Measurements from ENCODE around the gene CNGA3.

The CNGA3 gene

DNA sequence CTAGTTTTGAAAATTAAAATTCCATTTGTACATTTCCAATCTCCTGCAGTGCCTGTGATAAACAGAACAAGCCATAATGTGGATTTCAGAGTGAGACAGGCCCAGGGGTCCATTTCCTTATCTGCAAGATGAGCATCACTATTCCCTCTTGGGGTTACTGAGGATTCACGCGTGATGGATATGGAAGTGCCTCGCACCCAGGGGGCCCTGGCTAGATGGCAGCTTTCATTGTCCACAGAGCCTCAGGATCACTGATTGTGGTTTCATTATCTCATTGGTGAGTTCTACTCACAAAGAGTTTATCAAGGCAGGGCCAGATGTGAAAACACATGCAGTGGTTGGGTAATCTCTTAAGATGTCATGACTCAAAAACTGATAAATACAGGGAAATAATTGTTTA is 11.6 kb downstream of the CNGA3 start:
- H3K27me3 ChIP-seq (ENCODE audit: control insufficient read depth, insufficient read depth, low read length) = peaks cover 4% of the 10 kb centered on the region; the same call in 1 of the 2 replicates
- no peak overlapping the region for H3K27ac ChIP-seq (ENCODE audit: low read depth, low read length)
- no peak overlapping the region for H3K4me3 ChIP-seq (ENCODE audit: low read depth, low read length)
- H3K9ac ChIP-seq (ENCODE audit: low read length) = no peak overlapping the region
- no peaks in the 10 kb centered on the region for H3K36me3 ChIP-seq (ENCODE audit: control insufficient read depth, insufficient read depth, low read length)
- peaks cover 4% of the 10 kb centered on the region for H3K9me3 ChIP-seq (ENCODE audit: control insufficient read depth, insufficient read depth, low read depth, low read length)
- H3K4me1 ChIP-seq (ENCODE audit: control insufficient read depth, insufficient read depth, low read length) = no peaks in the 10 kb centered on the region

DNA sequence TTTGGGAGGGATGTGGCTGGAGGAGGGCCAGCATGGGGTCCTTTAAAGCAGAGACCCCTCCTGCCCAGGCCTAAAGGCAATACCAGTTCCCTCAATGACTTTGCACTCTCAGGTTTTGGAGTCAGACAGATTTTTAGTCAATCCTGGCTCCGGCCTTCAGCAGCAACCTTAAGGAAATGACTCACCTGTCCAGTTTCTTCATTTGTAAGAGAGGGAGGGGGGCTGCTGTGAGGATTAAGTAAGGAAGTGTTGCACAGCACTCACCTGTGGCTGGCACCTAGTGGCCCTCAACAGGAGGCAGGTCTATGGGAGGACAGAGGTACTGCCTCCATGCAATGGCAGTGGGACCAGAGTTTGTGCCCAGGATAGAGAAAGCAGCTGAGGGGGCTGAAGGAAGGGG is 13.7 kb downstream of the CNGA3 start:
- Histone ChIP-seq H3K4me1 (ENCODE audit: control insufficient read depth, insufficient read depth, low read length) (no peaks in the 10 kb centered on the region), H3K9me3 (ENCODE audit: control insufficient read depth, insufficient read depth, low read depth, low read length) (no peaks in the 10 kb centered on the region), H3K36me3 (ENCODE audit: control insufficient read depth, insufficient read depth, low read length) (no peaks in the 10 kb centered on the region), H3K4me3 (ENCODE audit: low read depth, low read length) (no peak overlapping the region), H3K9ac (ENCODE audit: low read length) (no peak overlapping the region), H3K27me3 (ENCODE audit: control insufficient read depth, insufficient read depth, low read length) (peaks cover 4% of the 10 kb centered on the region; the same call in 1 of the 2 replicates), H3K27ac (ENCODE audit: low read depth, low read length) (no peak overlapping the region)

DNA sequence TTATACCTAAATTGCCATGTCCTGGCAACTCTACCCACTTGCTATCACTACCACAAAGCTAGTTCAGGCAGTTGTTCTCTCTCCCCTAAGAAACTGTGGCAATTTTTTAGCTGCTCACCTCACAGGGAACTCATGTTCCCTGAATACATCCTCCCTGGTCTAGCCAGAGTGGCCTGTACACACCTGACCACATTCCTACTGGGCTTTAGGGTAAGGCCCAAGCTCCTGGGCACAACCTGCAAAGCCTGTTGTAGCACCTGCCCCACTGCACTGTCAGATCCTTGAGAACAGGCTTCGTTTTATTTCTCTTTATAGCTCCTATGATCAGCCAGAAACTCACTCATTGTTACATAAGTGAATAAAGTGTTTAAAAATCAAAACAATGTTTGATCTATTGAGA is 21.5 kb downstream of the CNGA3 start:
- Histone ChIP-seq H3K9me3 (ENCODE audit: control insufficient read depth, insufficient read depth, low read depth, low read length) (peaks cover 10% of the 10 kb centered on the region; the same call in 1 of the 2 replicates), H3K27me3 (ENCODE audit: control insufficient read depth, insufficient read depth, low read length) (no peaks in the 10 kb centered on the region), H3K27ac (ENCODE audit: low read depth, low read length) (no peak overlapping the region), H3K4me3 (ENCODE audit: low read depth, low read length) (no peak overlapping the region), H3K36me3 (ENCODE audit: control insufficient read depth, insufficient read depth, low read length) (no peaks in the 10 kb centered on the region), H3K4me1 (ENCODE audit: control insufficient read depth, insufficient read depth, low read length) (no peaks in the 10 kb centered on the region), H3K9ac (ENCODE audit: low read length) (no peak overlapping the region)

DNA sequence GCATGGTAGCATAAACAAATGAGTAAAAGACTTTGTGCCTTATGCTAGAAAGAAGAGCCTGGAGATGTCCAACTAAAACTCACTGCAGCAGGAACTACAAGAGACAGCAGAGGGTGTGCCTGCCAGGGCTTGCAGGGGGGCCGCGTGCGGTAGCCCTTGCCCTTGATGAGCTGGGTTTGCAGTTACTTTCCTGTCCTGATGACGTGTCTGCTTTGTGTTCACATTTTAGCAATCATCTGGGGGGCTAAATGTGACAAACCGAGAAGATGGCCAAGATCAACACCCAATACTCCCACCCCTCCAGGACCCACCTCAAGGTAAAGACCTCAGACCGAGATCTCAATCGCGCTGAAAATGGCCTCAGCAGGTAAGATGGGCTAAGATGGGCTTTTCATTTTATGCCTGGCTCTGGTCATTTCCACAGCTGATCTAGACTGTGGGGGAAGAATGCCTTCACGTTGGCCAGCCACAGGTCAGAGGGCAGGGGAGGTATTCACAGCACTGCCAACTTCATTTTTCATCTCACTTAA is 23.5 kb downstream of the CNGA3 start:
- no peak overlapping the region for H3K4me3 ChIP-seq (ENCODE audit: low read depth, low read length)
- H3K27me3 ChIP-seq (ENCODE audit: control insufficient read depth, insufficient read depth, low read length) = no peaks in the 10 kb centered on the region
- peaks cover 10% of the 10 kb centered on the region; the same call in 1 of the 2 replicates for H3K9me3 ChIP-seq (ENCODE audit: control insufficient read depth, insufficient read depth, low read depth, low read length)
- no peak overlapping the region for H3K27ac ChIP-seq (ENCODE audit: low read depth, low read length)
- no peaks in the 10 kb centered on the region for H3K36me3 ChIP-seq (ENCODE audit: control insufficient read depth, insufficient read depth, low read length)
- H3K9ac ChIP-seq (ENCODE audit: low read length) = no peak overlapping the region
- H3K4me1 ChIP-seq (ENCODE audit: control insufficient read depth, insufficient read depth, low read length) = peaks cover 6% of the 10 kb centered on the region; the same call in 1 of the 2 replicates

DNA sequence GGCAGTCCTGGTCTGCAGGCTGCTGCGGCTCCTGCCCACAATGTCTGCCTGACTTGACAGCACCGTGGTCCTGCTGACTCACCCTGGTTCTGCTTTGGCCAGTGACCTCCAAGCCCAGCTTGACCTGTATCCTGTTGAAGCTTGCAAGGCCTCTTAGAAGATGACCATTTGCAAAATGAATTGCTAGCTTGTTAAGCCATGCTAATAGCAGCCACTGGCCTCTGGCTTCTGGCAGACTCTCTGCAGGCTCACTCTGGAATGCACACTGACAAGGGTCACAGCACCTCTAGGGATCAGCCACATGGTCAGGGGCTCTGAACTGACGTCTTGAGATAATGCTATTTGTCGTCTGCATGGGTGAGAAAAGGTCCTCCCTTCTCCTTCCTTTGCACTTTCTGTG is 25.9 kb downstream of the CNGA3 start:
- no peak overlapping the region for H3K27ac ChIP-seq (ENCODE audit: low read depth, low read length)
- no peak overlapping the region for H3K4me3 ChIP-seq (ENCODE audit: low read depth, low read length)
- H3K36me3 ChIP-seq (ENCODE audit: control insufficient read depth, insufficient read depth, low read length) = no peaks in the 10 kb centered on the region
- no peaks in the 10 kb centered on the region for H3K27me3 ChIP-seq (ENCODE audit: control insufficient read depth, insufficient read depth, low read length)
- peaks cover 10% of the 10 kb centered on the region; the same call in 1 of the 2 replicates for H3K9me3 ChIP-seq (ENCODE audit: control insufficient read depth, insufficient read depth, low read depth, low read length)
- H3K9ac ChIP-seq (ENCODE audit: low read length) = no peak overlapping the region
- H3K4me1 ChIP-seq (ENCODE audit: control insufficient read depth, insufficient read depth, low read length) = peaks cover 6% of the 10 kb centered on the region; the same call in 1 of the 2 replicates

DNA sequence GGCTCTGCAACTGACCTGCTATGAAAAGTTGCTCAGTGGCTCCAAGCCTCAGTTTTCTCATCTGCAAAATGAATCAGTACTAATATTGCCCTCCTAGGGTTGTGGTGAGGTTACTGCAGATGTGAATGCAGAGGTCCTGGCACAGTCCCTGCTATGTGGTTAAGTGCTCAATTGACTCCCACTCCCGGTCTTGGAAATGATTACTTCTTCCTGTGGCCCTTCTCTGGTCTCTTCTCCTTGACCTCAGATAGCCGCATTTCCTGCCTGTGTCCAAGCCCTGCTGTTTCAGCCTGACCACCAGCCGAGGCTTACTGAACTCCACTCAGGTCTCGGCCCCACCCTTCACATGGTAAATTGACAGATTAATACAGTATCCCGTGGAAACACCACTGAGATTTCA is 26.3 kb downstream of the CNGA3 start:
- Histone ChIP-seq H3K27ac (ENCODE audit: low read depth, low read length) (no peak overlapping the region), H3K9ac (ENCODE audit: low read length) (no peak overlapping the region), H3K36me3 (ENCODE audit: control insufficient read depth, insufficient read depth, low read length) (no peaks in the 10 kb centered on the region), H3K4me3 (ENCODE audit: low read depth, low read length) (no peak overlapping the region), H3K27me3 (ENCODE audit: control insufficient read depth, insufficient read depth, low read length) (no peaks in the 10 kb centered on the region), H3K9me3 (ENCODE audit: control insufficient read depth, insufficient read depth, low read depth, low read length) (peaks cover 9% of the 10 kb centered on the region; the same call in 1 of the 2 replicates), H3K4me1 (ENCODE audit: control insufficient read depth, insufficient read depth, low read length) (peaks cover 10% of the 10 kb centered on the region; the same call in 1 of the 2 replicates)

DNA sequence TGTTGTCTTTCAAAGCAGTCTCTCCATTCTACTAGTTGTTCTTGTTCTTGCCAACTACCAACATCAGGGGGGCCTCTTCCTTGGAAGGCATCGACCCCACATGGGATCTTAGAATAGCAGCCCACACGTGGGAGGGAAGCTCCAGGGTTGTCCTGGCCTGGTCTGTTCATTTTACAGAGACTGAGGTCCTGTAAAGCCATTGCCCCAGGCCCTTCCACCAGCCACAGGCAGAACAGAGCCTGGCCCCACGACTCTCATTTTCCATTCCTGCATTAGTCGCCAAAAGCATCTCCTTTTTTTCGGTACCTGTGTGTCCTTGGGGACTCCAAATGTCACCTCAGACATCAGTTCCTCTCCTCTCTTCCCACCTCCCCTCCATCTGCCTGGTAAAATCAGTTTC is 28.0 kb downstream of the CNGA3 start:
- Histone ChIP-seq H3K9me3 (ENCODE audit: control insufficient read depth, insufficient read depth, low read depth, low read length) (no peaks in the 10 kb centered on the region), H3K27me3 (ENCODE audit: control insufficient read depth, insufficient read depth, low read length) (peaks cover 10% of the 10 kb centered on the region; the same call in 1 of the 2 replicates), H3K27ac (ENCODE audit: low read depth, low read length) (no peak overlapping the region), H3K36me3 (ENCODE audit: control insufficient read depth, insufficient read depth, low read length) (no peaks in the 10 kb centered on the region), H3K4me1 (ENCODE audit: control insufficient read depth, insufficient read depth, low read length) (peaks cover 16% of the 10 kb centered on the region; the same call in 1 of the 2 replicates), H3K4me3 (ENCODE audit: low read depth, low read length) (no peak overlapping the region), H3K9ac (ENCODE audit: low read length) (no peak overlapping the region)

DNA sequence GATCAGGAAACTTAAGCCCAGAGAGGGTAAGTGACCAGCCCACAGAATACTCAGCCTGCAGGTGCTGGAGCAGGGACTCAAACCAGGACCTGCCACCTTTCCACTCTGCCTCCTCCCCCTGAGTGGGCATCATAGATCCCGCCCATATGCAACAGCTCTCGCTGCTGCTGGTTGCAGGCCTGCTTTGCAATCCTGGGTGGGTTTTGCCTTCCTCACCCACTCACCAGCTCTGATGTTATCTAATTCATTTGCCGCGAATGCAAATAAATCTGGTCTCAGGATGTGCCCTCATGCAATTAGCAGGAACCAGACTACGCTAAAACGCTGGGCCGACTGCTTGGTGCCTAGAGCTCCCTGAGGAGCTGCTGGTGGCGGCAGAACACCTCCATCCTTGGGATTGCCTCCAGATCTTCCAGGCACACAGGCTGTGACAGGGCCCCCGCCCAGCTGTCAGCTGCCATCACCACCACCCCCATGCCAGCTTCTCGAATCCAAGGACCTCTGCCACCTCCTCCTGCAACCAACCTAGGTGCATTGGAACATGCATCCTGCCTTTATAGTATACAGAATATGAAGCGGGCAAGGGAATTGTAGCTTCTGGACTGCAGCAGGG is 28.8 kb downstream of the CNGA3 start:
- peaks cover 10% of the 10 kb centered on the region; the same call in 1 of the 2 replicates for H3K27me3 ChIP-seq (ENCODE audit: control insufficient read depth, insufficient read depth, low read length)
- H3K27ac ChIP-seq (ENCODE audit: low read depth, low read length) = no peak overlapping the region
- H3K9me3 ChIP-seq (ENCODE audit: control insufficient read depth, insufficient read depth, low read depth, low read length) = no peaks in the 10 kb centered on the region
- no peaks in the 10 kb centered on the region for H3K36me3 ChIP-seq (ENCODE audit: control insufficient read depth, insufficient read depth, low read length)
- no peak overlapping the region for H3K9ac ChIP-seq (ENCODE audit: low read length)
- peaks cover 16% of the 10 kb centered on the region; the same call in 1 of the 2 replicates for H3K4me1 ChIP-seq (ENCODE audit: control insufficient read depth, insufficient read depth, low read length)
- no peak overlapping the region for H3K4me3 ChIP-seq (ENCODE audit: low read depth, low read length)

DNA sequence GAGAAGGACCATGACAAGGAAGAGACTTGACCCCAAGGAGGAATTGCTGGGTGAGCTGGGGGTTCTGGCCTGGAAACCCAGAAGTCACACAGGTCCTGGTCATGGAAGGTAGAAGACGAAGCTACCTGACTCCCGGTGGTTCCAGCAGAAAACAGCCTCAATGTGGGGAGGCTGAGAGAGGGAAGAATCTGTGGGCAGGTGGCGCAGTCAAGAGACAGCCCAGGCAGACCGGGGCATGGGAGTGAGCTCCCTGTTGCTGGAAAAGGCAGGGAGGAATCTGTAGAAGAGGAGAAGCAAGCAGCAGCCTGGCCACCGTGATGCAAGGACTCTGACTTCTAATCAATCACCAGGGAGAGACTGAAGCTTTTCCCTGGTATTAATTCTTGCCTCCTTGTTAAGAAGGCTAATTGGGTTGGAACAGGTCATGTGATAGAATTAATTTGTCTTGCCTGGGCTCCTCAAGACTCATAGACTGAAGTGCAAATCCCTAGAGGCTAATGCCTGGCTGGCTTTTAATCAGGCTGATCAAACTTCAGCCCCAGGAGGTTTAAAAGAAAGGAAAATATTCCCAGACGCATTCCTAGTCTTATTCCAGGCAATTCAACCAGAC is 30.1 kb downstream of the CNGA3 start:
- Histone ChIP-seq H3K27ac (ENCODE audit: low read depth, low read length) (no peak overlapping the region), H3K36me3 (ENCODE audit: control insufficient read depth, insufficient read depth, low read length) (no peaks in the 10 kb centered on the region), H3K9me3 (ENCODE audit: control insufficient read depth, insufficient read depth, low read depth, low read length) (no peaks in the 10 kb centered on the region), H3K4me3 (ENCODE audit: low read depth, low read length) (no peak overlapping the region), H3K9ac (ENCODE audit: low read length) (no peak overlapping the region), H3K4me1 (ENCODE audit: control insufficient read depth, insufficient read depth, low read length) (peaks cover 16% of the 10 kb centered on the region; the same call in 1 of the 2 replicates), H3K27me3 (ENCODE audit: control insufficient read depth, insufficient read depth, low read length) (peaks cover 14% of the 10 kb centered on the region; the same call in 1 of the 2 replicates)

DNA sequence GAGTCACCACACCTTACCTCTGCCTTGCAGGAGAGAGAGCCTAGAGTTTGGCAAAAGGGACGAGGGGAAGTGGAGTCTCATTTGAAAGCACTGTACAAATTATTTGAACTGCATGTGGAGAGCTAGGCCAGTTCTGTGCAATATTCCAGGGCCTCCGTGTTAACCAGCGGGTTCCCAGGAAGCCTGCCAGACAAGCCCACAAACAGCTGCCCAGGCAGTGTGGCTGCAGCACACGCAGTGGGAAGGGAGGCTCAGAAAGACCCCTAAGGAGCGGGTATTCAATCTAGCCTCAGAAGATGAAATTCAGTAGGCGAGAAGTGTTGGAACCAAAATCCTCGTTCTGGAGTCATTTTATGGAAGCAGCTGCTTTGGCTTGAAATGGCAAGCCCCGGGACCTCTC is 30.7 kb downstream of the CNGA3 start:
- Histone ChIP-seq H3K36me3 (ENCODE audit: control insufficient read depth, insufficient read depth, low read length) (no peaks in the 10 kb centered on the region), H3K9me3 (ENCODE audit: control insufficient read depth, insufficient read depth, low read depth, low read length) (no peaks in the 10 kb centered on the region), H3K9ac (ENCODE audit: low read length) (no peak overlapping the region), H3K27ac (ENCODE audit: low read depth, low read length) (no peak overlapping the region), H3K4me1 (ENCODE audit: control insufficient read depth, insufficient read depth, low read length) (peaks cover 16% of the 10 kb centered on the region; the same call in 1 of the 2 replicates), H3K27me3 (ENCODE audit: control insufficient read depth, insufficient read depth, low read length) (peaks cover 19% of the 10 kb centered on the region; the same call in 1 of the 2 replicates), H3K4me3 (ENCODE audit: low read depth, low read length) (no peak overlapping the region)

DNA sequence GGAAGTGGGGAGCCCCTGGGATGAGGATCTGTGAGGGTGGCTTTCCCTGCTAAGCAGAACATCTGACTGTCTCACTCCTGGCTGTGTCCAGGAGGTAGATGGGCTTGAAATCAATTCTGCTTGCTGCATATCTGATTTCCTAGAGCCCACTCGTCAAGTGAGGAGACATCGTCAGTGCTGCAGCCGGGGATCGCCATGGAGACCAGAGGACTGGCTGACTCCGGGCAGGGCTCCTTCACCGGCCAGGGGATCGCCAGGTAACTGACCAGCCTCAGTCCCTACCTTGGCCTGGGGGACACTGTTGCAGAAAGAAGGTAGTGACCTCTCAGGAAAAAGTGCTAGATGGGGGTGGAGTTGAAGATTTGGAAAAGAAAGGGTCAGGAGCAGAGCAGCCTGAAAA is 31.3 kb downstream of the CNGA3 start:
- Histone ChIP-seq H3K27ac (ENCODE audit: low read depth, low read length) (no peak overlapping the region), H3K9ac (ENCODE audit: low read length) (no peak overlapping the region), H3K36me3 (ENCODE audit: control insufficient read depth, insufficient read depth, low read length) (no peaks in the 10 kb centered on the region), H3K4me1 (ENCODE audit: control insufficient read depth, insufficient read depth, low read length) (peaks cover 16% of the 10 kb centered on the region; the same call in 1 of the 2 replicates), H3K27me3 (ENCODE audit: control insufficient read depth, insufficient read depth, low read length) (peaks cover 22% of the 10 kb centered on the region; the same call in 1 of the 2 replicates), H3K9me3 (ENCODE audit: control insufficient read depth, insufficient read depth, low read depth, low read length) (no peaks in the 10 kb centered on the region), H3K4me3 (ENCODE audit: low read depth, low read length) (no peak overlapping the region)

All from HUES6 (cell line).